ENCODE data around the gene IPP.

IPP gene

GRCh38 chr1:45686288-45687013 is 64.0 kb downstream of the IPP start, which contains the start of gene GPBP1L1 (continued):
- TF ChIP-seq TSHZ1 (tag by site-specific recombination; IDR thresholded peaks at IDR 0.05; ENCODE audit: borderline replicate concordance) (no peak), ZNF10 (tag by site-specific recombination; IDR thresholded peaks at IDR 0.05) (no peak), SP3 (tag by site-specific recombination; IDR thresholded peaks at IDR 0.05) (peak; percentile 80), ZNF555 (tag by site-specific recombination; conservative IDR thresholded peaks at IDR 0.05) (no peak), SETDB1 (IDR thresholded peaks at IDR 0.05; ENCODE audit: insufficient read length, low read length) (no peak), HOXA7 (CRISPR knock-in tag; IDR thresholded peaks at IDR 0.05; ENCODE audit: borderline replicate concordance) (no peak), ZNF138 (tag by site-specific recombination; IDR thresholded peaks at IDR 0.05; ENCODE audit: borderline replicate concordance) (no peak), ZNF571 (tag by site-specific recombination; IDR thresholded peaks at IDR 0.05) (no peak), SCRT2 (tag by site-specific recombination; IDR thresholded peaks at IDR 0.05) (peak; percentile 98), KLF8 (tag by site-specific recombination; IDR thresholded peaks at IDR 0.05) (peak; percentile 94), ZNF2 (tag by site-specific recombination; IDR thresholded peaks at IDR 0.05) (peak; percentile 38; the same call in 1 of the 2 replicates), ZNF18 (tag by site-specific recombination; IDR thresholded peaks at IDR 0.05) (no peak), ZBTB8A (tag by site-specific recombination; IDR thresholded peaks at IDR 0.05) (peak; percentile 15; the same call in 1 of the 2 replicates), ZNF791 (tag by site-specific recombination; IDR thresholded peaks at IDR 0.05) (no peak), ZNF768 (tag by site-specific recombination; IDR thresholded peaks at IDR 0.05) (no peak), ZFP3 (tag by site-specific recombination; IDR thresholded peaks at IDR 0.05; ENCODE audit: low read depth) (no peak), GLI2 (tag by site-specific recombination; IDR thresholded peaks at IDR 0.05; ENCODE audit: borderline replicate concordance, low read depth) (no peak), ZNF121 (tag by site-specific recombination; IDR thresholded peaks at IDR 0.05) (no peak), MEIS1 (CRISPR knock-in tag; IDR thresholded peaks at IDR 0.05; ENCODE audit: borderline replicate concordance) (no peak), ZNF155 (tag by site-specific recombination; IDR thresholded peaks at IDR 0.05) (no peak), EGR2 (tag by site-specific recombination; IDR thresholded peaks at IDR 0.05; ENCODE audit: low read depth) (peak; percentile 63), ZNF76 (tag by site-specific recombination; IDR thresholded peaks at IDR 0.05; ENCODE audit: borderline replicate concordance, low read depth) (peak; percentile 43; the same call in 1 of the 2 replicates), ZBTB7A (tag by site-specific recombination; IDR thresholded peaks at IDR 0.05; ENCODE audit: low read depth) (peak; percentile 86; the same call in 1 of the 2 replicates), ZNF830 (tag by site-specific recombination; IDR thresholded peaks at IDR 0.05; ENCODE audit: low read depth) (no peak), ZNF114 (tag by site-specific recombination; IDR thresholded peaks at IDR 0.05) (no peak), ZNF707 (tag by site-specific recombination; IDR thresholded peaks at IDR 0.05) (no peak), AEBP2 (tag by site-specific recombination; IDR thresholded peaks at IDR 0.05; ENCODE audit: borderline replicate concordance) (no peak), ZFP41 (tag by site-specific recombination; IDR thresholded peaks at IDR 0.05; ENCODE audit: borderline replicate concordance) (no peak)
- TF ChIP-seq, protein P1, sequence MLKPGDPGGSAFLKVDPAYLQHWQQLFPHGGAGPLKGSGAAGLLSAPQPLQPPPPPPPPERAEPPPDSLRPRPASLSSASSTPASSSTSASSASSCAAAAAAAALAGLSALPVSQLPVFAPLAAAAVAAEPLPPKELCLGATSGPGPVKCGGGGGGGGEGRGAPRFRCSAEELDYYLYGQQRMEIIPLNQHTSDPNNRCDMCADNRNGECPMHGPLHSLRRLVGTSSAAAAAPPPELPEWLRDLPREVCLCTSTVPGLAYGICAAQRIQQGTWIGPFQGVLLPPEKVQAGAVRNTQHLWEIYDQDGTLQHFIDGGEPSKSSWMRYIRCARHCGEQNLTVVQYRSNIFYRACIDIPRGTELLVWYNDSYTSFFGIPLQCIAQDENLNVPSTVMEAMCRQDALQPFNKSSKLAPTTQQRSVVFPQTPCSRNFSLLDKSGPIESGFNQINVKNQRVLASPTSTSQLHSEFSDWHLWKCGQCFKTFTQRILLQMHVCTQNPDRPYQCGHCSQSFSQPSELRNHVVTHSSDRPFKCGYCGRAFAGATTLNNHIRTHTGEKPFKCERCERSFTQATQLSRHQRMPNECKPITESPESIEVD (tag by site-specific recombination; IDR thresholded peaks at IDR 0.05) = no peak
- TF ChIP-seq, protein P2, sequence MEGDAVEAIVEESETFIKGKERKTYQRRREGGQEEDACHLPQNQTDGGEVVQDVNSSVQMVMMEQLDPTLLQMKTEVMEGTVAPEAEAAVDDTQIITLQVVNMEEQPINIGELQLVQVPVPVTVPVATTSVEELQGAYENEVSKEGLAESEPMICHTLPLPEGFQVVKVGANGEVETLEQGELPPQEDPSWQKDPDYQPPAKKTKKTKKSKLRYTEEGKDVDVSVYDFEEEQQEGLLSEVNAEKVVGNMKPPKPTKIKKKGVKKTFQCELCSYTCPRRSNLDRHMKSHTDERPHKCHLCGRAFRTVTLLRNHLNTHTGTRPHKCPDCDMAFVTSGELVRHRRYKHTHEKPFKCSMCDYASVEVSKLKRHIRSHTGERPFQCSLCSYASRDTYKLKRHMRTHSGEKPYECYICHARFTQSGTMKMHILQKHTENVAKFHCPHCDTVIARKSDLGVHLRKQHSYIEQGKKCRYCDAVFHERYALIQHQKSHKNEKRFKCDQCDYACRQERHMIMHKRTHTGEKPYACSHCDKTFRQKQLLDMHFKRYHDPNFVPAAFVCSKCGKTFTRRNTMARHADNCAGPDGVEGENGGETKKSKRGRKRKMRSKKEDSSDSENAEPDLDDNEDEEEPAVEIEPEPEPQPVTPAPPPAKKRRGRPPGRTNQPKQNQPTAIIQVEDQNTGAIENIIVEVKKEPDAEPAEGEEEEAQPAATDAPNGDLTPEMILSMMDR (tag by site-specific recombination; IDR thresholded peaks at IDR 0.05) = peak; percentile 58; the same call in 1 of the 2 replicates

All from HEK293 (cell line).